ENCODE measurements around the gene KLHL12.

DNA sequence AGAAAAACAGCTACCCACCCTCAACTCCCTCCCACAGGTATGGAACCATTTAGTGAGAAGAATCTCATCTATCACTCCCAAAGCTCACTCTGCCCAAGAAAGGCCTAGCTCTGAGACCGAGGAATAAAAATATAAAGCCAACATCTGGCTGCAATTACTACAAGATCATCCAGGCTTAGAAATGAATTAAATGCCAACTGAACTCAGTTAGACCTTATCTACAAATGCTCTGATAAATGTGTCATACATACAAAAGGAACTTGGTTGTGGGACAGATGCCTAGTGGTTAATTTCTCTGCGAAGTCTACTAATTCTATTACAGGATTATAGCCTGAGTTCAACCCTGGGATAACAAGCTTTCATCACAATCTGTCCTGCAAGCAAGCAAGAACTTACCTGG is 24.4 kb upstream of the KLHL12 start:
- TF ChIP-seq, protein P1, sequence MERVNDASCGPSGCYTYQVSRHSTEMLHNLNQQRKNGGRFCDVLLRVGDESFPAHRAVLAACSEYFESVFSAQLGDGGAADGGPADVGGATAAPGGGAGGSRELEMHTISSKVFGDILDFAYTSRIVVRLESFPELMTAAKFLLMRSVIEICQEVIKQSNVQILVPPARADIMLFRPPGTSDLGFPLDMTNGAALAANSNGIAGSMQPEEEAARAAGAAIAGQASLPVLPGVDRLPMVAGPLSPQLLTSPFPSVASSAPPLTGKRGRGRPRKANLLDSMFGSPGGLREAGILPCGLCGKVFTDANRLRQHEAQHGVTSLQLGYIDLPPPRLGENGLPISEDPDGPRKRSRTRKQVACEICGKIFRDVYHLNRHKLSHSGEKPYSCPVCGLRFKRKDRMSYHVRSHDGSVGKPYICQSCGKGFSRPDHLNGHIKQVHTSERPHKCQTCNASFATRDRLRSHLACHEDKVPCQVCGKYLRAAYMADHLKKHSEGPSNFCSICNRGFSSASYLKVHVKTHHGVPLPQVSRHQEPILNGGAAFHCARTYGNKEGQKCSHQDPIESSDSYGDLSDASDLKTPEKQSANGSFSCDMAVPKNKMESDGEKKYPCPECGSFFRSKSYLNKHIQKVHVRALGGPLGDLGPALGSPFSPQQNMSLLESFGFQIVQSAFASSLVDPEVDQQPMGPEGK (CRISPR knock-in tag; IDR thresholded peaks at IDR 0.05; ENCODE audit: borderline replicate concordance), result no peak
- TF ChIP-seq GLIS3 (CRISPR knock-in tag; IDR thresholded peaks at IDR 0.05) (no peak), RARB (CRISPR knock-in tag; IDR thresholded peaks at IDR 0.05) (no peak)
- TF ChIP-seq, protein P2, sequence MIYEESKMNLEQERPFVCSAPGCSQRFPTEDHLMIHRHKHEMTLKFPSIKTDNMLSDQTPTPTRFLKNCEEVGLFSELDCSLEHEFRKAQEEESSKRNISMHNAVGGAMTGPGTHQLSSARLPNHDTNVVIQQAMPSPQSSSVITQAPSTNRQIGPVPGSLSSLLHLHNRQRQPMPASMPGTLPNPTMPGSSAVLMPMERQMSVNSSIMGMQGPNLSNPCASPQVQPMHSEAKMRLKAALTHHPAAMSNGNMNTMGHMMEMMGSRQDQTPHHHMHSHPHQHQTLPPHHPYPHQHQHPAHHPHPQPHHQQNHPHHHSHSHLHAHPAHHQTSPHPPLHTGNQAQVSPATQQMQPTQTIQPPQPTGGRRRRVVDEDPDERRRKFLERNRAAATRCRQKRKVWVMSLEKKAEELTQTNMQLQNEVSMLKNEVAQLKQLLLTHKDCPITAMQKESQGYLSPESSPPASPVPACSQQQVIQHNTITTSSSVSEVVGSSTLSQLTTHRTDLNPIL (CRISPR knock-in tag; IDR thresholded peaks at IDR 0.05; ENCODE audit: low read depth), result no peak

All from SK-N-SH treated with all-trans-retinoic acid at 6 μM for 48 hours (cell line).